GM12878 (cell line): ENCODE measurements around the gene GXYLT1. TPM values are rescaled to one million over a fixed set of nuclear protein-coding genes. Genes with fewer than 3 reads are reported as not detected.

Experiments
- ATAC-seq: fragments of 200-7000 bp; cut with Tn5 transposase; 3 replicates; pipeline ENCODE4 v1.9.1; 2020; ENCODE audit warnings: mild to moderate bottlenecking, moderate library complexity
- BruUV-seq: library from RNA; stranded (reverse); fragments of 400-500 nt; replicated peaks from 2 replicates; lab custom pipeline; 2021; lab: Mats Ljungman, UMichigan
- CTCF ChIA-PET: fragments of 300-600 bp; sonication (Branson Sonifier 250); formaldehyde crosslinking; extraction: SDS; loops from one replicate; lab custom pipeline; 2021; ENCODE audit warnings: inconsistent platforms; lab: Yijun Ruan, JAX
- POLR2A ChIA-PET: fragments of 350-600 bp; formaldehyde crosslinking; extraction: SDS; loops from one replicate; lab custom pipeline; 2021; ENCODE audit warnings: inconsistent platforms; lab: Charles Lee
- RAD21 ChIA-PET: fragments of 300-600 bp; sonication (Branson Sonifier 250); formaldehyde crosslinking; loops from one replicate; lab custom pipeline; 2023; ENCODE audit warnings: antibody characterized with exemption; ENCODE audit not compliant: unreplicated experiment; lab: Charles Lee
- SMC1A ChIA-PET: fragments of 300-600 bp; sonication (Branson Sonifier 250); formaldehyde crosslinking; loops from one replicate; lab custom pipeline; 2023; ENCODE audit not compliant: unreplicated experiment, uncharacterized antibody; lab: Charles Lee
- DNase-seq: peaks from one replicate; pipeline ENCODE4 v3.0.0-alpha.2; 2011; ENCODE audit warnings: low read depth, low spot score
- FAIRE-seq: peaks from 3 replicates; lab custom pipeline; 2011; peaks lifted over from hg19 to GRCh38; lab: Jason Lieb, UNC
- H2AFZ ChIP-seq: 2 replicates; pipeline ENCODE4 v1.6.0; 2011; ENCODE audit warnings: low read depth, low read length, control low read depth; ENCODE audit not compliant: control insufficient read depth
- H3K27ac ChIP-seq: 2 replicates; pipeline ENCODE4 v1.5.1; 2011; ENCODE audit warnings: control low read depth; ENCODE audit not compliant: control insufficient read depth, insufficient read depth
- H3K27me3 ChIP-seq, 2 experiments: replicated peaks in 1 of 2; 2 replicates each; pipeline versions ENCODE4 v1.6.0 to v1.6.1; 2011; ENCODE audit warnings: low read length in 1 of 2; ENCODE audit not compliant: control insufficient read depth in 2 of 2, insufficient read depth in 2 of 2
- H3K36me3 ChIP-seq, 2 experiments: 2 replicates each; pipeline ENCODE4 v1.5.1; 2011; ENCODE audit warnings: low read length in 1 of 2; ENCODE audit not compliant: control insufficient read depth in 2 of 2, insufficient read depth in 2 of 2
- H3K4me1 ChIP-seq: 2 replicates; pipeline ENCODE4 v1.6.1; 2011; ENCODE audit warnings: mild to moderate bottlenecking, low read length, moderate library complexity, mixed read lengths; ENCODE audit not compliant: control insufficient read depth, insufficient read depth
- H3K4me2 ChIP-seq: 2 replicates; pipeline ENCODE4 v1.6.0; 2011; ENCODE audit warnings: control low read depth; ENCODE audit not compliant: control insufficient read depth, insufficient read depth
- H3K4me3 ChIP-seq: fragments of 200-600 bp; sonication (generic); 2 replicates; pipeline ENCODE4 v1.5.1; 2016
- H3K79me2 ChIP-seq: 2 replicates; pipeline ENCODE4 v1.6.0; 2011; ENCODE audit warnings: low read length; ENCODE audit not compliant: control insufficient read depth, insufficient read depth
- H3K9ac ChIP-seq: 2 replicates; pipeline ENCODE4 v1.8.0; 2011; ENCODE audit warnings: low read length, control low read depth, mixed read lengths; ENCODE audit not compliant: control insufficient read depth, insufficient read depth
- H3K9me3 ChIP-seq: replicated peaks from 3 replicates; pipeline ENCODE4 v1.5.1; 2011; ENCODE audit warnings: mild to moderate bottlenecking, low read length; ENCODE audit not compliant: control insufficient read depth, insufficient read depth
- H4K20me1 ChIP-seq: 2 replicates; pipeline ENCODE4 v1.6.0; 2011; ENCODE audit not compliant: control insufficient read depth, insufficient read depth
- CHD4 ChIP-seq: fragments of 200-600 bp; sonication (generic); IDR thresholded peaks from 2 replicates; pipeline ENCODE4 v1.6.1; 2016; ENCODE audit warnings: mild to moderate bottlenecking
- FOS ChIP-seq: IDR thresholded peaks from 3 replicates; pipeline ENCODE4 v1.6.1; 2011; ENCODE audit warnings: borderline replicate concordance; ENCODE audit not compliant: insufficient read length; ENCODE audit errors: extremely low read depth
- MEF2A ChIP-seq: IDR thresholded peaks from 2 replicates; pipeline ENCODE4 v1.6.1; 2011; ENCODE audit warnings: low read depth, mild to moderate bottlenecking, low read length, moderate library complexity; ENCODE audit not compliant: insufficient read depth
- SMARCA5 ChIP-seq: fragments of 450-650 bp; IDR thresholded peaks from 2 replicates; pipeline ENCODE4 v1.6.1; 2017; ENCODE audit warnings: mild to moderate bottlenecking
- STAT1 ChIP-seq: fragments of 450-650 bp; conservative IDR thresholded peaks from 2 replicates; pipeline ENCODE4 v1.6.1; 2014; ENCODE audit warnings: antibody characterized with exemption, mild to moderate bottlenecking
- ZBTB11 ChIP-seq: fragments of 450-650 bp; formaldehyde crosslinking; IDR thresholded peaks from 2 replicates; pipeline ENCODE4 v1.5.0; 2022; ENCODE audit warnings: mild to moderate bottlenecking, missing genetic modification characterization
- ZNF217 ChIP-seq: fragments of 450-650 bp; IDR thresholded peaks from 2 replicates; pipeline ENCODE4 v1.6.1; 2017; ENCODE audit warnings: antibody characterized with exemption, mild to moderate bottlenecking
- WGBS: methylation state at CpG from one replicate; pipeline ENCODE4 v1.1.6; 2016; ENCODE audit warnings: low lambda C conversion rate; ENCODE audit not compliant: insufficient replicate concordance, insufficient coverage; ENCODE audit errors: missing lambda C conversion rate; 5-methylcytosine and 5-hydroxymethylcytosine counted together
- in situ Hi-C: fragments of 300-500 bp; cut with MboI; formaldehyde crosslinking; loops from 9 replicates; pipeline ENCODE4 v1.14.3; 2018; ENCODE audit warnings: mixed read lengths
- intact Hi-C: fragments of 100-400 bp; cut with micrococcal nuclease; formaldehyde crosslinking; loops from one replicate; pipeline ENCODE4 v1.14.2; 2022; ENCODE audit not compliant: unreplicated experiment
- polyA plus RNA-seq, 11 experiments: library from polyadenylated mRNA; depleted of rRNA in 4 of 11; unstranded in 6 of 11; stranded (reverse) in 5 of 11; fragments of >200 nt; fragmentation: Nextera tagmentation in 4 of 11; fragmentation: Illumina TruSeq in 1 of 11; extraction: Ambion mirVana in 4 of 11; extraction: Trizol in 1 of 11; gene quantifications; 1 replicate in 1 of 11; 2 replicates in 10 of 11; pipeline versions ENCODE4 v1.2.1 to v1.2.3, GENCODE V29; 2011 to 2016; ENCODE audit warnings: inconsistent platforms in 2 of 11, missing spikeins in 2 of 11, low read depth in 1 of 11
- total RNA-seq, 4 experiments: library from RNA; depleted of rRNA in 3 of 4; stranded (reverse); fragments of >200 nt in 3 of 4; fragmentation: Illumina TruSeq in 1 of 4; extraction: Trizol in 1 of 4; gene quantifications; 2 replicates each; pipeline versions ENCODE4 v1.2.1 to v1.2.3, GENCODE V29; 2013 to 2021

GXYLT1 gene
- total and polyA plus RNA-seq, 10 of the 15 experiments (the other 5 are each of a cell fraction or from before 2014, with no cell fraction given) = 2.3 to 14.9 (median 8.9) TPM

DNA sequence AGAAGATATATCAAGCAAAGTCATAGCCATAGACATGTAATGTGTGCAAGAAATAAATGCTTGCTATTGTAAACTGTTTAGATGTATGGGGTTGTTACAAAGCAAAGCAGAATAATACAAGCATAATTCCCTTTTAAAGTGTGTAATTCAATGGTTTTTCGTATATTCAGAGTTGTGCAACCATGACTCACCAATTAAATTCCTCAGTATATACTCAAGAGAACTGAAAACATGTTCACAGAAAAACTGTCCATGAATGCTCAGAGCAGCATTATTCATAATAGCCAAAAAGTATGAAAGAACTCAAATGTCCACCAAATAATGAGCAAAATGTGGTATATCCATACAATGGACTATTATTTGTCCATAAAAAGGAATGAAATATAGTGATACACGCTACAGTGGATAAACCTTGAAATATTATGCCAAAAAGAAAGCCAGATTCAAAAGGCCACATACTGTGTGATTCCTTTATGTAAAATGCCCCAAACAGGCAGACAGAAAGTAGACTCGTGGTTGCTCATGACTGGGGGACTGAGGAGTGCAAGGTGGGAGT lies 9.3 kb downstream of the GXYLT1 start (continued):
- no peak for TF ChIP-seq MEF2A

- no peak overlapping the region for H2AFZ ChIP-seq
- no peaks in the 10 kb centered on the region for H3K9me3 ChIP-seq
- SMC1A ChIA-PET = interaction anchor here (0.7 to 2.7 kb wide), 6 partner anchors 10 to 241 kb away, joined by 3 to 11 read pairs (median 4); partner anchors contain the start of gene GXYLT1
- no peak for FAIRE-seq
- H3K4me2 ChIP-seq = no peak overlapping the region
- no peak overlapping the region for H3K4me3 ChIP-seq
- TF ChIP-seq STAT1 (no peak), FOS (no peak), CHD4 (no peak), SMARCA5 (no peak), ZBTB11 (CRISPR knock-in tag) (no peak), ZNF217 (no peak)
- H3K4me1 ChIP-seq = no peaks in the 10 kb centered on the region
- H3K27me3 ChIP-seq = no peaks in the 10 kb centered on the region
- no peak overlapping the region for H3K27ac ChIP-seq
- peaks cover 0 to 3% of the 10 kb centered on the region in 2 experiments; a peak in 1 of 4 replicates for H3K36me3 ChIP-seq
- intact Hi-C loops = no loop called here
- no peaks in the 10 kb centered on the region for H4K20me1 ChIP-seq
- no peak overlapping the region for H3K9ac ChIP-seq
- RAD21 ChIA-PET = interaction anchor here (0.8 kb wide), 1 partner anchor 241 kb away, joined by 6 read pairs; no protein-coding TSS in a partner anchor
- CTCF ChIA-PET = interaction anchor here (0.8 to 2.1 kb wide), 5 partner anchors 10 to 439 kb away, joined by 3 to 14 read pairs (median 6); no protein-coding TSS in a partner anchor
- POLR2A ChIA-PET = no interaction called here
- peaks cover 14% of the 10 kb centered on the region for H3K79me2 ChIP-seq
- BruUV-seq = no TSS peak
- WGBS = 86% methylated on average over 4 of the region's 4 CpGs
- DNase-seq = no peak
- in situ Hi-C loops = loop anchor here (5.0 kb wide), 1 partner anchor 196 kb away; the partner anchor contains the start of genes PPHLN1 and ZCRB1
- ATAC-seq = peak; percentile 13; the same call in 2 of the 3 replicates
Measured at GRCh38 chr12:42130672-42131402, 13.8 kb downstream of the GXYLT1 start.
